Neural cell (in vitro differentiated cells): ENCODE measurements around the gene ZNF555. TPM values are rescaled to one million over a fixed set of nuclear protein-coding genes. Genes with fewer than 3 reads are reported as not detected.

Source experiments
- H2AFZ ChIP-seq: fragments of 200-600, 300-800 bp; sonication (generic), shearing (Covaris generic); 2 replicates; pipeline ENCODE4 v1.6.0; 2014; ENCODE audit warnings: low read depth, mild to moderate bottlenecking, antibody characterized with exemption, low read length, moderate library complexity
- H3F3A ChIP-seq: fragments of 200-600 bp; shearing (Covaris generic); 2 replicates; pipeline ENCODE4 v1.6.1; 2016; ENCODE audit warnings: mild to moderate bottlenecking, moderate library complexity, mixed read lengths, antibody characterized with exemption, low read length; ENCODE audit not compliant: insufficient read depth, poor library complexity, severe bottlenecking
- H3K27ac ChIP-seq: fragments of 200-600, 300-800 bp; sonication (generic), shearing (Covaris generic); 2 replicates; pipeline ENCODE4 v1.5.1; 2014; ENCODE audit warnings: mild to moderate bottlenecking, low read length, moderate library complexity
- H3K27me3 ChIP-seq: fragments of 300-800, 200-600 bp; sonication (generic), shearing (Covaris generic); 2 replicates; pipeline ENCODE4 v1.6.0; 2014; ENCODE audit warnings: mild to moderate bottlenecking, low read depth, low read length, moderate library complexity; ENCODE audit not compliant: insufficient read depth
- H3K36me3 ChIP-seq: fragments of 300-800, 200-600 bp; sonication (generic), shearing (Covaris generic); 2 replicates; pipeline ENCODE4 v1.5.1; 2014; ENCODE audit warnings: mild to moderate bottlenecking, antibody characterized with exemption, low read length, moderate library complexity; ENCODE audit not compliant: insufficient read depth
- H3K4me2 ChIP-seq: fragments of 300-800, 200-600 bp; sonication (generic), shearing (Covaris generic); 2 replicates; pipeline ENCODE4 v1.6.0; 2014; ENCODE audit warnings: mild to moderate bottlenecking, low read length
- H3K4me3 ChIP-seq: fragments of 300-800, 200-600 bp; sonication (generic), shearing (Covaris generic); 2 replicates; pipeline ENCODE4 v1.5.1; 2014; ENCODE audit warnings: mild to moderate bottlenecking, low read length, moderate library complexity
- H3K79me2 ChIP-seq: fragments of 200-600 bp; shearing (Covaris generic); replicated peaks from 2 replicates; pipeline ENCODE4 v1.6.0; 2014; ENCODE audit warnings: mild to moderate bottlenecking, low read length, moderate library complexity; ENCODE audit not compliant: insufficient read depth
- H3K9ac ChIP-seq: fragments of 300-800, 200-600 bp; sonication (generic), shearing (Covaris generic); 2 replicates; pipeline ENCODE4 v1.6.1; 2016; ENCODE audit warnings: mild to moderate bottlenecking, low read length, mixed read lengths
- H3K9me2 ChIP-seq: fragments of 200-600 bp; shearing (Covaris generic); 2 replicates; pipeline ENCODE4 v1.6.1; 2016; ENCODE audit warnings: mild to moderate bottlenecking, low read length, mixed read lengths; ENCODE audit not compliant: insufficient read depth
- H3K9me3 ChIP-seq: fragments of 200-600, 300-800 bp; sonication (generic), shearing (Covaris generic); 2 replicates; pipeline ENCODE4 v1.6.1; 2016; ENCODE audit warnings: mild to moderate bottlenecking, mixed run types, low read length, moderate library complexity, mixed read lengths
- H4K20me1 ChIP-seq: fragments of 200-600 bp; shearing (Covaris generic); 2 replicates; pipeline ENCODE4 v1.6.1; 2016; ENCODE audit warnings: mild to moderate bottlenecking, mixed run types; ENCODE audit not compliant: insufficient read depth
- CTCF ChIP-seq: fragments of 450-650 bp; IDR thresholded peaks from 2 replicates; pipeline ENCODE4 v1.5.1; 2014; ENCODE audit warnings: antibody characterized with exemption, mild to moderate bottlenecking, moderate library complexity; ENCODE audit not compliant: poor library complexity, severe bottlenecking
- EP300 ChIP-seq: fragments of 450-650 bp; conservative IDR thresholded peaks from 2 replicates; pipeline ENCODE4 v1.6.1; 2014; ENCODE audit warnings: antibody characterized with exemption, mild to moderate bottlenecking, moderate library complexity; ENCODE audit not compliant: poor library complexity, severe bottlenecking
- EZH2 ChIP-seq: fragments of 200-600, 300-800 bp; shearing (Covaris generic), sonication (generic); IDR thresholded peaks from 2 replicates; pipeline ENCODE4 v1.6.1; 2014; ENCODE audit warnings: antibody characterized with exemption, low read length, borderline replicate concordance, mild to moderate bottlenecking; ENCODE audit not compliant: insufficient read depth, poor library complexity, severe bottlenecking
- MXI1 ChIP-seq: fragments of 450-650 bp; conservative IDR thresholded peaks from 2 replicates; pipeline ENCODE4 v1.6.1; 2014; ENCODE audit warnings: antibody characterized with exemption, mild to moderate bottlenecking; ENCODE audit not compliant: poor library complexity, severe bottlenecking
- POLR2AphosphoS5 ChIP-seq: IDR thresholded peaks from 2 replicates; pipeline ENCODE4 v1.6.1; 2012
- RAD21 ChIP-seq: fragments of 450-650 bp; conservative IDR thresholded peaks from 2 replicates; pipeline ENCODE4 v1.6.1; 2014; ENCODE audit warnings: antibody characterized with exemption, mild to moderate bottlenecking, moderate library complexity
- REST ChIP-seq: IDR thresholded peaks from 2 replicates; pipeline ENCODE4 v1.6.1; 2012; ENCODE audit warnings: borderline replicate concordance
- SMC3 ChIP-seq: fragments of 450-650 bp; conservative IDR thresholded peaks from 2 replicates; pipeline ENCODE4 v1.6.1; 2014; ENCODE audit warnings: antibody characterized with exemption, mild to moderate bottlenecking, moderate library complexity; ENCODE audit not compliant: poor library complexity
- TAF1 ChIP-seq: IDR thresholded peaks from 2 replicates; pipeline ENCODE4 v1.6.1; 2012; ENCODE audit warnings: low read depth
- polyA plus RNA-seq: library from polyadenylated mRNA; depleted of rRNA; stranded (reverse); fragments of >200 nt; gene quantifications from 2 replicates; pipeline ENCODE4 v1.2.3, GENCODE V29; 2014

ZNF555 gene
- polyA plus RNA-seq, 1 donor from 2014 or later, result 6.5 TPM

- H3F3A ChIP-seq, result no peaks in the 10 kb centered on the region
Measured at GRCh38 chr19:2808129-2808941, 32.9 kb upstream of the ZNF555 start.

More at GRCh38 chr19:2808129-2808941, 32.9 kb upstream of the ZNF555 start:
- H3K79me2 ChIP-seq, result no peaks in the 10 kb centered on the region
- no peak overlapping the region for H3K4me3 ChIP-seq
- TF ChIP-seq REST, result no peak
- TF ChIP-seq SMC3, result no peak
- TF ChIP-seq RAD21, result no peak
- no peak for TF ChIP-seq CTCF
- no peak for TF ChIP-seq TAF1
- no peak for TF ChIP-seq MXI1
- no peak for TF ChIP-seq EP300
- no peak for TF ChIP-seq EZH2
- TF ChIP-seq POLR2AphosphoS5, result no peak
- no peaks in the 10 kb centered on the region for H3K9me2 ChIP-seq
- no peaks in the 10 kb centered on the region for H3K27me3 ChIP-seq
- no peak overlapping the region for H3K4me2 ChIP-seq
- H3K27ac ChIP-seq, result no peak overlapping the region
- no peak overlapping the region for H3K9ac ChIP-seq
- H2AFZ ChIP-seq, result no peak overlapping the region
- no peaks in the 10 kb centered on the region for H3K9me3 ChIP-seq
- H3K36me3 ChIP-seq, result no peaks in the 10 kb centered on the region
- no peaks in the 10 kb centered on the region for H4K20me1 ChIP-seq
